GM12878 (cell line): ENCODE results near the gene ZFP91. TPM values are rescaled to one million over a fixed set of nuclear protein-coding genes. Genes with fewer than 3 reads are reported as not detected.

Experiments used
- ATF7 ChIP-seq: fragments of 450-650 bp; IDR thresholded peaks from 2 replicates; pipeline ENCODE4 v1.6.1; 2016; ENCODE audit warnings: low read depth, mild to moderate bottlenecking
- BACH1 ChIP-seq: fragments of 450-650 bp; IDR thresholded peaks from 2 replicates; pipeline ENCODE4 v1.6.1; 2017; ENCODE audit warnings: mild to moderate bottlenecking, borderline replicate concordance
- EGR1 ChIP-seq, 2 experiments: IDR thresholded peaks; 1 replicate in 1 of 2; 2 replicates in 1 of 2; pipeline ENCODE4 v1.6.1; 2011 to 2012; ENCODE audit warnings: low read depth in 2 of 2, low read length in 2 of 2, borderline replicate concordance in 1 of 2, mild to moderate bottlenecking in 1 of 2, moderate library complexity in 1 of 2
- NR2F1 ChIP-seq: fragments of 450-650 bp; conservative IDR thresholded peaks from 2 replicates; pipeline ENCODE4 v1.6.1; 2017; ENCODE audit warnings: mild to moderate bottlenecking
- POU2F2 ChIP-seq: IDR thresholded peaks from 3 replicates; pipeline ENCODE4 v1.6.1; 2011; ENCODE audit warnings: low read depth, mild to moderate bottlenecking, low read length, borderline replicate concordance
- RBBP5 ChIP-seq: fragments of 200-600 bp; sonication (generic); conservative IDR thresholded peaks from 2 replicates; pipeline ENCODE4 v1.6.1; 2016
- RCOR1 ChIP-seq: conservative IDR thresholded peaks from 2 replicates; pipeline ENCODE4 v1.6.1; 2012; ENCODE audit warnings: low read depth, low read length, improper control_type of control experiment
- RFX5 ChIP-seq: IDR thresholded peaks from 2 replicates; pipeline ENCODE4 v1.6.1; 2011; ENCODE audit warnings: low read depth, low read length, improper control_type of control experiment
- SIX5 ChIP-seq: IDR thresholded peaks from 2 replicates; pipeline ENCODE4 v1.6.1; 2011; ENCODE audit warnings: mild to moderate bottlenecking, low read depth, low read length, moderate library complexity; ENCODE audit not compliant: severe bottlenecking
- SMAD5 ChIP-seq: IDR thresholded peaks from 2 replicates; pipeline ENCODE4 v1.6.1; 2016; ENCODE audit warnings: antibody characterized with exemption, low read depth
- SP1 ChIP-seq: IDR thresholded peaks from one replicate; pipeline ENCODE4 v1.6.1; 2011; ENCODE audit warnings: low read depth, low read length
- SREBF1 ChIP-seq: IDR thresholded peaks from 2 replicates; pipeline ENCODE4 v1.6.1; 2012; ENCODE audit warnings: mild to moderate bottlenecking, low read length
- YBX1 ChIP-seq: fragments of 450-650 bp; IDR thresholded peaks from 2 replicates; pipeline ENCODE4 v1.6.1; 2016; ENCODE audit warnings: antibody characterized with exemption
- ZNF217 ChIP-seq: fragments of 450-650 bp; IDR thresholded peaks from 2 replicates; pipeline ENCODE4 v1.6.1; 2017; ENCODE audit warnings: antibody characterized with exemption, mild to moderate bottlenecking
- ZNF24 ChIP-seq: fragments of 450-650 bp; IDR thresholded peaks from 2 replicates; pipeline ENCODE4 v1.6.1; 2017; ENCODE audit warnings: antibody characterized with exemption, mild to moderate bottlenecking
- ZSCAN29 ChIP-seq: fragments of 450-650 bp; IDR thresholded peaks from 2 replicates; pipeline ENCODE4 v1.6.1; 2017; ENCODE audit warnings: mild to moderate bottlenecking, moderate library complexity
- ZZZ3 ChIP-seq: IDR thresholded peaks from 2 replicates; pipeline ENCODE4 v1.6.1; 2011; ENCODE audit warnings: low read depth; ENCODE audit not compliant: control insufficient read depth, insufficient read length
- polyA plus RNA-seq, 11 experiments: library from polyadenylated mRNA; depleted of rRNA in 4 of 11; unstranded in 6 of 11; stranded (reverse) in 5 of 11; fragments of >200 nt; fragmentation: Nextera tagmentation in 4 of 11; fragmentation: Illumina TruSeq in 1 of 11; extraction: Ambion mirVana in 4 of 11; extraction: Trizol in 1 of 11; gene quantifications; 1 replicate in 1 of 11; 2 replicates in 10 of 11; pipeline versions ENCODE4 v1.2.1 to v1.2.3, GENCODE V29; 2011 to 2016; ENCODE audit warnings: inconsistent platforms in 2 of 11, missing spikeins in 2 of 11, low read depth in 1 of 11
- total RNA-seq, 4 experiments: library from RNA; depleted of rRNA in 3 of 4; stranded (reverse); fragments of >200 nt in 3 of 4; fragmentation: Illumina TruSeq in 1 of 4; extraction: Trizol in 1 of 4; gene quantifications; 2 replicates each; pipeline versions ENCODE4 v1.2.1 to v1.2.3, GENCODE V29; 2013 to 2021
- TF ChIP-seq, protein P1 (sequence below): IDR thresholded peaks from 2 replicates; pipeline ENCODE4 v1.6.1; 2012; ENCODE audit warnings: low read length, inconsistent platforms
- TF ChIP-seq, protein P2 (sequence below): fragments of 450-650 bp; IDR thresholded peaks from 2 replicates; pipeline ENCODE4 v1.6.1; 2017; ENCODE audit warnings: mild to moderate bottlenecking, low read depth, inconsistent platforms; ENCODE audit not compliant: poor library complexity, severe bottlenecking
- TF ChIP-seq, protein P3 (sequence below): IDR thresholded peaks from 2 replicates; pipeline ENCODE4 v1.6.1; 2011; ENCODE audit warnings: low read depth, low read length, improper control_type of control experiment, borderline replicate concordance
- TF ChIP-seq, protein P4 (sequence below): fragments of 450-650 bp; formaldehyde crosslinking; IDR thresholded peaks from 2 replicates; pipeline ENCODE4 v1.4.0; 2020; ENCODE audit warnings: mild to moderate bottlenecking, moderate library complexity

Gene ZFP91
- total and polyA plus RNA-seq, 10 of the 15 experiments (the other 5 are each of a cell fraction or from before 2014, with no cell fraction given): 12.9 to 54.1 (median 31.7) TPM

DNA sequence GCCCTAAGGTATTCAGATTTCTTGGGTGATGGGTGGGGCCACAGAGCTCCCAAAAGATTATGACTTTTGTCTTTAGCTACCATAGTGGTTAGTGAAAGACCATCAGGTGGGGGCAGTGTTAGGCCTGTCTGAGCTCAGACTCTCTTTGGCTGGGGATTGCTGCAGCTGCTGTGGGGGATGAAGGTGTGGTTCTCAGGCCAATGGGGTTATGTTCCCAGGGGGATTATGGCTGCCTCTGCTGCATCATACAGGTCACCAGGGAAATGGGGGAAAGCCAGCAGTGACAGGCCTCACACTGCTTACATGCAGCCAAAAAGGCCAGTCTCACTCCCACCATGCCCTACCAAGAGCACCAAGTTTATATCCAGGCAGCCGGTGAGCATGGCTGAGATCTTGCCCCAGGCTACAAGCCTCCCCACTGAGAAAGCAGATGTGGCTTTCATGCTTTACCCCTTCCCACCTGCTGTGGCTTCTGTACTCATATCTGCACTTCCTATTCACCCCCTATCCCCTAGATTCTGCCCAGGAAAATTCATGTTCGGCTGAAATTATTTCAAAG, 68.4 kb downstream of the ZFP91 start (continued):
- TF ChIP-seq, protein P1, sequence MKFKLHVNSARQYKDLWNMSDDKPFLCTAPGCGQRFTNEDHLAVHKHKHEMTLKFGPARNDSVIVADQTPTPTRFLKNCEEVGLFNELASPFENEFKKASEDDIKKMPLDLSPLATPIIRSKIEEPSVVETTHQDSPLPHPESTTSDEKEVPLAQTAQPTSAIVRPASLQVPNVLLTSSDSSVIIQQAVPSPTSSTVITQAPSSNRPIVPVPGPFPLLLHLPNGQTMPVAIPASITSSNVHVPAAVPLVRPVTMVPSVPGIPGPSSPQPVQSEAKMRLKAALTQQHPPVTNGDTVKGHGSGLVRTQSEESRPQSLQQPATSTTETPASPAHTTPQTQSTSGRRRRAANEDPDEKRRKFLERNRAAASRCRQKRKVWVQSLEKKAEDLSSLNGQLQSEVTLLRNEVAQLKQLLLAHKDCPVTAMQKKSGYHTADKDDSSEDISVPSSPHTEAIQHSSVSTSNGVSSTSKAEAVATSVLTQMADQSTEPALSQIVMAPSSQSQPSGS: peak; percentile 26; the same call in 1 of the 2 replicates
- TF ChIP-seq SP1 (peak; percentile 8), RFX5 (no peak), ZZZ3 (no peak), SMAD5 (no peak), BACH1 (no peak), ATF7 (peak; percentile 54), RBBP5 (no peak), EGR1 (IDR thresholded peaks at IDR 0.05; ENCODE audit: borderline replicate concordance in 1 of 2, low read depth in 2 of 2, low read length in 2 of 2) (no peak), ZNF217 (no peak), SIX5 (no peak), ZSCAN29 (peak; percentile 31; the same call in 1 of the 2 replicates), RCOR1 (no peak), ZNF24 (0 out of 2 replicates have a peak, but pooled peaks have one; percentile 38), SREBF1 (no peak), NR2F1 (peak; percentile 98), YBX1 (peak; percentile 43; the same call in 1 of the 2 replicates), POU2F2 (0 out of 3 replicates have a peak, but pooled peaks have one; percentile 10)
- TF ChIP-seq, protein P2, sequence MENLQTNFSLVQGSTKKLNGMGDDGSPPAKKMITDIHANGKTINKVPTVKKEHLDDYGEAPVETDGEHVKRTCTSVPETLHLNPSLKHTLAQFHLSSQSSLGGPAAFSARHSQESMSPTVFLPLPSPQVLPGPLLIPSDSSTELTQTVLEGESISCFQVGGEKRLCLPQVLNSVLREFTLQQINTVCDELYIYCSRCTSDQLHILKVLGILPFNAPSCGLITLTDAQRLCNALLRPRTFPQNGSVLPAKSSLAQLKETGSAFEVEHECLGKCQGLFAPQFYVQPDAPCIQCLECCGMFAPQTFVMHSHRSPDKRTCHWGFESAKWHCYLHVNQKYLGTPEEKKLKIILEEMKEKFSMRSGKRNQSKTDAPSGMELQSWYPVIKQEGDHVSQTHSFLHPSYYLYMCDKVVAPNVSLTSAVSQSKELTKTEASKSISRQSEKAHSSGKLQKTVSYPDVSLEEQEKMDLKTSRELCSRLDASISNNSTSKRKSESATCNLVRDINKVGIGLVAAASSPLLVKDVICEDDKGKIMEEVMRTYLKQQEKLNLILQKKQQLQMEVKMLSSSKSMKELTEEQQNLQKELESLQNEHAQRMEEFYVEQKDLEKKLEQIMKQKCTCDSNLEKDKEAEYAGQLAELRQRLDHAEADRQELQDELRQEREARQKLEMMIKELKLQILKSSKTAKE: peak; percentile 16
- TF ChIP-seq, protein P3, sequence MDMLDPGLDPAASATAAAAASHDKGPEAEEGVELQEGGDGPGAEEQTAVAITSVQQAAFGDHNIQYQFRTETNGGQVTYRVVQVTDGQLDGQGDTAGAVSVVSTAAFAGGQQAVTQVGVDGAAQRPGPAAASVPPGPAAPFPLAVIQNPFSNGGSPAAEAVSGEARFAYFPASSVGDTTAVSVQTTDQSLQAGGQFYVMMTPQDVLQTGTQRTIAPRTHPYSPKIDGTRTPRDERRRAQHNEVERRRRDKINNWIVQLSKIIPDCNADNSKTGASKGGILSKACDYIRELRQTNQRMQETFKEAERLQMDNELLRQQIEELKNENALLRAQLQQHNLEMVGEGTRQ: no peak
- TF ChIP-seq, protein P4, sequence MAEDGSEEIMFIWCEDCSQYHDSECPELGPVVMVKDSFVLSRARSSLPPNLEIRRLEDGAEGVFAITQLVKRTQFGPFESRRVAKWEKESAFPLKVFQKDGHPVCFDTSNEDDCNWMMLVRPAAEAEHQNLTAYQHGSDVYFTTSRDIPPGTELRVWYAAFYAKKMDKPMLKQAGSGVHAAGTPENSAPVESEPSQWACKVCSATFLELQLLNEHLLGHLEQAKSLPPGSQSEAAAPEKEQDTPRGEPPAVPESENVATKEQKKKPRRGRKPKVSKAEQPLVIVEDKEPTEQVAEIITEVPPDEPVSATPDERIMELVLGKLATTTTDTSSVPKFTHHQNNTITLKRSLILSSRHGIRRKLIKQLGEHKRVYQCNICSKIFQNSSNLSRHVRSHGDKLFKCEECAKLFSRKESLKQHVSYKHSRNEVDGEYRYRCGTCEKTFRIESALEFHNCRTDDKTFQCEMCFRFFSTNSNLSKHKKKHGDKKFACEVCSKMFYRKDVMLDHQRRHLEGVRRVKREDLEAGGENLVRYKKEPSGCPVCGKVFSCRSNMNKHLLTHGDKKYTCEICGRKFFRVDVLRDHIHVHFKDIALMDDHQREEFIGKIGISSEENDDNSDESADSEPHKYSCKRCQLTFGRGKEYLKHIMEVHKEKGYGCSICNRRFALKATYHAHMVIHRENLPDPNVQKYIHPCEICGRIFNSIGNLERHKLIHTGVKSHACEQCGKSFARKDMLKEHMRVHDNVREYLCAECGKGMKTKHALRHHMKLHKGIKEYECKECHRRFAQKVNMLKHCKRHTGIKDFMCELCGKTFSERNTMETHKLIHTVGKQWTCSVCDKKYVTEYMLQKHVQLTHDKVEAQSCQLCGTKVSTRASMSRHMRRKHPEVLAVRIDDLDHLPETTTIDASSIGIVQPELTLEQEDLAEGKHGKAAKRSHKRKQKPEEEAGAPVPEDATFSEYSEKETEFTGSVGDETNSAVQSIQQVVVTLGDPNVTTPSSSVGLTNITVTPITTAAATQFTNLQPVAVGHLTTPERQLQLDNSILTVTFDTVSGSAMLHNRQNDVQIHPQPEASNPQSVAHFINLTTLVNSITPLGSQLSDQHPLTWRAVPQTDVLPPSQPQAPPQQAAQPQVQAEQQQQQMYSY (CRISPR knock-in tag): no peak
